Esophagus squamous epithelium (tissue), 5 donors: Measurements from ENCODE around the gene B3GAT2. TPM values are rescaled to one million over a fixed set of nuclear protein-coding genes. Genes with fewer than 3 reads are reported as not detected.

Experiments
- DNase-seq: peaks from one replicate; lab custom pipeline; 2025; lab: John Stamatoyannopoulos, UW
- H3K27ac ChIP-seq, 4 donors: fragments of 200-600 bp; sonication (generic); one replicate each; pipeline ENCODE4 v1.5.1; 2016 to 2019; ENCODE audit warnings: mild to moderate bottlenecking in 1 of 4
- H3K27me3 ChIP-seq, 4 donors: fragments of 200-600 bp; sonication (generic); 1 replicate in 3 of 4; 2 replicates in 1 of 4; pipeline versions ENCODE4 v1.5.1 to v1.6.0; 2017 to 2021; ENCODE audit warnings: antibody characterized with exemption in 1 of 4
- H3K36me3 ChIP-seq, 3 donors: fragments of 200-600 bp; sonication (generic); one replicate each; pipeline ENCODE4 v1.5.1; 2016 to 2019
- H3K4me1 ChIP-seq, 3 donors: fragments of 200-600 bp; sonication (generic); one replicate each; pipeline ENCODE4 v1.5.1; 2017 to 2019
- H3K4me3 ChIP-seq, 4 donors: fragments of 200-600 bp; sonication (generic); 1 replicate in 3 of 4; 2 replicates in 1 of 4; pipeline ENCODE4 v1.5.1; 2016 to 2019; ENCODE audit warnings: mild to moderate bottlenecking in 2 of 4, moderate library complexity in 1 of 4
- H3K9me3 ChIP-seq, 3 donors: fragments of 200-600 bp; sonication (generic); one replicate each; pipeline ENCODE4 v1.5.1; 2016 to 2019
- POLR2A ChIP-seq, 4 donors: fragments of 450-650 bp; IDR thresholded peaks; one replicate each; pipeline ENCODE4 v1.6.1; 2017; ENCODE audit warnings: antibody characterized with exemption in 4 of 4, mild to moderate bottlenecking in 4 of 4, moderate library complexity in 3 of 4
- WGBS, 2 donors: methylation state at CpG; one replicate each; pipeline ENCODE4 v1.1.5; 2018; 5-methylcytosine and 5-hydroxymethylcytosine counted together
- intact Hi-C: fragments of 100-400 bp; cut with DNase I; formaldehyde crosslinking; loops from one replicate; pipeline ENCODE4 v1.15.0; 2022
- total RNA-seq, 4 donors: library from RNA; depleted of rRNA; stranded (reverse); fragments of >200 nt; gene quantifications; one replicate each; pipeline ENCODE4 v1.1.0, GENCODE V29; 2016
- TF ChIP-seq, protein P1 (sequence below), 6 experiments: fragments of 450-650 bp in 4 of 6; fragments of 200-600 bp in 2 of 6; sonication (generic) in 2 of 6; IDR thresholded peaks; one replicate each; pipeline ENCODE4 v1.5.1; 2016 to 2019; ENCODE audit warnings: antibody characterized with exemption in 6 of 6, mild to moderate bottlenecking in 4 of 6, moderate library complexity in 4 of 6
- donor health status: DM: yes; HTN: yes; CAD: no.

The B3GAT2 gene
- total RNA-seq, 4 donors from 2014 or later = under 0.01 to 0.21 TPM; not detected in 2

DNA sequence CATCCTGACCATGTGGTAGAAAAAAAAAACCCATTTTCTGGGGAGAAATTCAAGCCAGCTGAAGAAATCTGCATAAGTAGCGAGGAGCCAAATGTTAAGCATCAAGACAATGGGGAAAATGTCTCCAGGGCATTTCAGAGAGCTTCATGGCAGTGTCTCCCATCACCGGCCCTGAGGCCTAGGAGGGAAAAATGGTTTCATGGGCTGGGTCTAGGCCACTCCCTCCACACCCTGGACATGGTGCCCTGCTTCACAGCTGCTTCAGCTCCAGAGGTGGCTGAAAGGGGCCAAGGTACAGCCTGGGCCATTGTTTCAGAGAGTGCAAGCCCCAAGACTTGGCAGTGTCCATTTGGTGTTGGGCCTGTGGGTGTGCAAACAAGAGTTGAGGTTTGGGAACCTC is 34.4 kb upstream of the B3GAT2 start:
- Histone ChIP-seq H3K27ac (no peak overlapping the region), H3K27me3 (no peaks in the 10 kb centered on the region), H3K9me3 (no peaks in the 10 kb centered on the region), H3K4me3 (no peak overlapping the region), H3K4me1 (no peaks in the 10 kb centered on the region), H3K36me3 (no peaks in the 10 kb centered on the region)
- TF ChIP-seq POLR2A (IDR thresholded peaks at IDR 0.05) = no peak
- TF ChIP-seq, protein P1, sequence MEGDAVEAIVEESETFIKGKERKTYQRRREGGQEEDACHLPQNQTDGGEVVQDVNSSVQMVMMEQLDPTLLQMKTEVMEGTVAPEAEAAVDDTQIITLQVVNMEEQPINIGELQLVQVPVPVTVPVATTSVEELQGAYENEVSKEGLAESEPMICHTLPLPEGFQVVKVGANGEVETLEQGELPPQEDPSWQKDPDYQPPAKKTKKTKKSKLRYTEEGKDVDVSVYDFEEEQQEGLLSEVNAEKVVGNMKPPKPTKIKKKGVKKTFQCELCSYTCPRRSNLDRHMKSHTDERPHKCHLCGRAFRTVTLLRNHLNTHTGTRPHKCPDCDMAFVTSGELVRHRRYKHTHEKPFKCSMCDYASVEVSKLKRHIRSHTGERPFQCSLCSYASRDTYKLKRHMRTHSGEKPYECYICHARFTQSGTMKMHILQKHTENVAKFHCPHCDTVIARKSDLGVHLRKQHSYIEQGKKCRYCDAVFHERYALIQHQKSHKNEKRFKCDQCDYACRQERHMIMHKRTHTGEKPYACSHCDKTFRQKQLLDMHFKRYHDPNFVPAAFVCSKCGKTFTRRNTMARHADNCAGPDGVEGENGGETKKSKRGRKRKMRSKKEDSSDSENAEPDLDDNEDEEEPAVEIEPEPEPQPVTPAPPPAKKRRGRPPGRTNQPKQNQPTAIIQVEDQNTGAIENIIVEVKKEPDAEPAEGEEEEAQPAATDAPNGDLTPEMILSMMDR (IDR thresholded peaks at IDR 0.05) = no peak
- WGBS, 2 donors = 56 to 60% methylated on average over 2 of the region's 2 CpGs
- intact Hi-C loops = no loop called here
- no peak for DNase-seq

DNA sequence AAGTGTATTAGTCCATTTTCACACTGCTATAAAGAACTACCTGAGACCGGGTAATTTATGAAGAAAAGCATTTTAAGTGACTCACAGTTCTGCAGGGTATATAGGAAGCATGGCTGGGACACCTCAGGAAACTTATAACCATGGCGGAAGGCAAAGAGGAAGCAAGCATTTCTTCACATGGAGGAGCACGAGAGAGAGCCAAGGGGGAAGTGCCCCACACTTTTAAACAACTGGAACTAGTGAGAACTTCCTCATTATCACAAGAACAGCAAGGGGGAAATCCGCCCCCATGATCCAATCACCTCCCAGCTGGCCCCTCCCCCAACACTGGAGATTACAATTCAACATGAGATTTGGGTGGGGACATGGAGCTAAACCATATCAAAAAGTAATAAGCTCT is 28.3 kb upstream of the B3GAT2 start:
- TF ChIP-seq, protein P1 (IDR thresholded peaks at IDR 0.05) = no peak
- no peak for TF ChIP-seq POLR2A (IDR thresholded peaks at IDR 0.05)
- intact Hi-C loops = no loop called here
- WGBS, 2 donors = 74 to 83% methylated on average over 2 to 4 of the region's 4 CpGs

DNA sequence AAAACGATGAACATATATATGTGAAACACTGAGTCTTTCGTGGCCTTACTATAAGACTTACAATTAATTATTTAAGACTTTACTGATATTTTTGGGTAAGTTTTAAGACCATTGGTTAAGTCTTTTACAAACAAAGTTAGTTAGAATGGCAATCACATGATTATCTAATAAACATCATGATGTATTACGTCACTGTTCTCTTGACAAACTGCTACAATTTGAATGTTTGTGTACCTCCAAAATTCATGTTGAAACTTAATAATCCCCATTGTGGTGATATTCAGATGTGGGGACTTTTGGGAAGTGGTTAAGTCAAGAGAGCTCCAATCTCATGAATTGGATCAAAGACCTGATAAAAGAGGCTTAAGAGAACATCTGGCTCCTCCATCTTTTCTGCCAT is 25.9 kb upstream of the B3GAT2 start:
- no peak overlapping the region for H3K27ac ChIP-seq
- no peaks in the 10 kb centered on the region for H3K36me3 ChIP-seq
- intact Hi-C loops = no loop called here
- H3K4me3 ChIP-seq = no peak overlapping the region
- no peak for DNase-seq
- 81% methylated on average over 3 of the region's 3 CpGs for WGBS, 2 donors
- no peaks in the 10 kb centered on the region for H3K9me3 ChIP-seq
- no peaks in the 10 kb centered on the region for H3K27me3 ChIP-seq
- H3K4me1 ChIP-seq = no peaks in the 10 kb centered on the region
- TF ChIP-seq POLR2A (IDR thresholded peaks at IDR 0.05) = no peak
- TF ChIP-seq, protein P1 (IDR thresholded peaks at IDR 0.05) = no peak

More for the DNA sequence above, 28.3 kb upstream of the B3GAT2 start:
- Histone ChIP-seq H3K9me3 (no peaks in the 10 kb centered on the region), H3K27ac (no peak overlapping the region), H3K4me1 (no peaks in the 10 kb centered on the region), H3K27me3 (no peaks in the 10 kb centered on the region), H3K36me3 (no peaks in the 10 kb centered on the region), H3K4me3 (no peak overlapping the region)
- DNase-seq = no peak

DNA sequence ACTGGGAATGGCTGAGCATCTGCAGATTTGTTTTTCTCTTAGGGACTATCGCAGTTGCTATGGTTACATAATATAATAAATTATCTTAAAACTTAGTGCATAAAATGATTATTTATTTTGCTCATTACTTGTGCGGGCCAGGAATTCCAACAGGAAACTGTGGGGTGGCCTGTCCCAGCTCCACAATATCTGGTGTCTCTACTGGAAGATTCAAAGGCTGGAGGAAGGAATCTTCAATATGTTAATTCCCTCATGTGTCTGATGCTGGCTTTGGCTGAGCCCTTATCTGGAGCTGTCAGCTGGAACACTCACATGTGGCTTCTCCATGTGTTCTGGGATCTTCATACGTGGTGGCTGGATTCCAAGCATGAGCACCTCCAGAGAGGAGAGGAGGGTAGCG is 23.9 kb upstream of the B3GAT2 start:
- 36 to 56% methylated on average over 2 to 3 of the region's 4 CpGs for WGBS, 2 donors
- Histone ChIP-seq H3K27ac (no peak overlapping the region), H3K4me1 (no peaks in the 10 kb centered on the region), H3K36me3 (no peaks in the 10 kb centered on the region), H3K9me3 (no peaks in the 10 kb centered on the region), H3K4me3 (no peak overlapping the region), H3K27me3 (no peaks in the 10 kb centered on the region)
- TF ChIP-seq POLR2A (IDR thresholded peaks at IDR 0.05) = no peak
- TF ChIP-seq, protein P1 (IDR thresholded peaks at IDR 0.05) = no peak
- no peak for DNase-seq
- intact Hi-C loops = no loop called here

DNA sequence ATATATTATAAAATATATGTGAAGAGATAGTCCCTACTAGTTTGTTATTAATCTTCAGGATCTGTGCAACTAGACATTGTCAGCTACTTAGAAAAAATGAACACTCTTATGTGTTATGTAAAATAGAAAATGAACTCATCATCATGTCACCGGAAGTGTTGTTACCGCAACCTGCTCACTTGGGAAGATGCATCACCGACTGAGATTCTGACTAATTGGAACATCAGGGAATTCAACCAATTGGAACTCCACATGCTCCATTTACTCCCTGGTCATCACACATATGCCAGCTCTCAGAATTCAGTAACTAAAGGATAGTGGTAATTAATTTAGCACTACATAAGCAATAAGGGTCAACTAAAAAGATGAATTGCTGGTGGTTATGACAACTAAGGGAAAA is 16.7 kb upstream of the B3GAT2 start:
- no peaks in the 10 kb centered on the region for H3K9me3 ChIP-seq
- H3K36me3 ChIP-seq = no peaks in the 10 kb centered on the region
- no peak overlapping the region for H3K27ac ChIP-seq
- intact Hi-C loops = no loop called here
- 84 to 91% methylated on average over 3 of the region's 3 CpGs for WGBS, 2 donors
- no peaks in the 10 kb centered on the region for H3K4me1 ChIP-seq
- DNase-seq = no peak
- TF ChIP-seq POLR2A (IDR thresholded peaks at IDR 0.05) = no peak
- TF ChIP-seq, protein P1 (IDR thresholded peaks at IDR 0.05) = no peak
- H3K4me3 ChIP-seq = no peak overlapping the region
- H3K27me3 ChIP-seq = no peaks in the 10 kb centered on the region
